Measurements from ENCODE around the gene ZBED4.

- TF ChIP-seq CTCF (IDR thresholded peaks at IDR 0.05) (no peak), POLR2A (IDR thresholded peaks at IDR 0.05) (no peak)
Observed at GRCh38 chr22:49863931-49864330, 10.3 kb downstream of the ZBED4 start.

All from adrenal gland (tissue), 5 donors.